ENCODE measurements around the gene CDH18. TPM values are rescaled to one million over a fixed set of nuclear protein-coding genes. Genes with fewer than 3 reads are reported as not detected.

Gene CDH18
- total and polyA plus RNA-seq, 2 of the 4 experiments (the other 2 are of a cell fraction): 0.24 to 1.1 TPM

DNA sequence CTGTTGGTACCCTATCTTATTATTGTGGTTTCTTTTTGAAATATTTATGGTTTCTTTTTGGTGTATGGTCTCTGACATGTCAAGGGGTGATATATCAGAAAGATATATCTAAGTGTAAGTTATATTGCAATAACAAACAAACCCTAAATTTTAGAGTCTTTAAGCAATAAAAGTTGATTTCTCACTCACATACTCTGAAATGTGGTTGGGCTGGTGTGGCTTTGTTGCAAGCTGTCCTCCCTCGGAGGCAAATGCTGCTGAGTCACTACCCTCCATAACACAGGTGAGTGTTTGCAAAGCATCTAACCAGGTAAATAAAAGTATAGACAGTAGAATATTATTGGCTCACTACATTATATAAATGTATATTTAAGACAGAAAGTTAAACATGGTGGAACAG lies 253.2 kb downstream of the CDH18 start:
- dilution Hi-C loops (cut with HindIII; ENCODE audit: low sequenced_read_pairs, unreplicated experiment): no loop called here
- Histone ChIP-seq H2BK15ac (ENCODE audit: low read depth, low read length) (no peak overlapping the region), H2AK5ac (ENCODE audit: low read depth, low read length) (no peak overlapping the region), H3K4ac (ENCODE audit: low read depth, low read length) (no peak overlapping the region), H3K36me3 (ENCODE audit: control insufficient read depth, insufficient read depth, low read length) (no peaks in the 10 kb centered on the region), H3K9me1 (ENCODE audit: insufficient read depth, low read length) (no peaks in the 10 kb centered on the region), H3K23ac (ENCODE audit: low read depth, low read length) (no peak overlapping the region), H2AFZ (replicated peaks; ENCODE audit: low read length, poor library complexity) (no peak overlapping the region), H3K27ac (ENCODE audit: insufficient read depth, low read length) (no peak overlapping the region), H4K91ac (ENCODE audit: insufficient read depth, low read depth, low read length) (no peak overlapping the region), H3K9ac (ENCODE audit: low read depth, low read length) (no peak overlapping the region), H2BK120ac (ENCODE audit: low read depth, low read length) (no peak overlapping the region), H3K4me1 (ENCODE audit: control insufficient read depth, insufficient read depth, low read length) (no peaks in the 10 kb centered on the region), H4K8ac (ENCODE audit: low read depth in 2 of 2, low read length in 2 of 2) (no peak overlapping the region), H4K5ac (ENCODE audit: low read depth, low read length) (no peak overlapping the region), H2BK20ac (ENCODE audit: low read depth, low read length) (no peak overlapping the region), H3K79me1 (ENCODE audit: low read depth in 1 of 2, low read length in 2 of 2) (no peaks in the 10 kb centered on the region), H3K56ac (ENCODE audit: extremely low read depth, insufficient read depth, low read length) (no peak overlapping the region), H3K9me3 (ENCODE audit: control insufficient read depth, insufficient read depth, low read length) (no peaks in the 10 kb centered on the region; the same call in 1 of the 2 replicates), H3K18ac (ENCODE audit: low read depth, low read length) (no peak overlapping the region), H4K20me1 (ENCODE audit: insufficient read depth, low read length) (no peaks in the 10 kb centered on the region), H3K4me3 (ENCODE audit: insufficient read depth, low read depth, low read length) (no peak overlapping the region), H3K14ac (replicated peaks; ENCODE audit: low read depth, low read length) (no peak overlapping the region), H2AK9ac (replicated peaks; ENCODE audit: low read depth, low read length, poor library complexity) (no peak overlapping the region), H2BK5ac (ENCODE audit: low read depth, low read length, poor library complexity, severe bottlenecking) (no peak overlapping the region), H3K27me3 (ENCODE audit: control insufficient read depth, insufficient read depth, low read length) (no peaks in the 10 kb centered on the region), H3K4me2 (ENCODE audit: low read depth, low read length) (no peak overlapping the region)
- BruUV-seq (replicated peaks): no TSS peak
- in situ Hi-C loops (cut with MboI; ENCODE audit: low sequenced_read_pairs): no loop called here
- POLR2A ChIA-PET (ENCODE audit: unreplicated experiment): no interaction called here
- no CpG with 5 or more reads among the region's 1 CpG for WGBS, 2 experiments (ENCODE audit: extremely low coverage in 2 of 2, insufficient read length in 1 of 2)
- CTCF ChIA-PET: no interaction called here
- intact Hi-C loops (cut with micrococcal nuclease): loop anchor here (1.0 kb wide), 1 partner anchor 22 kb away; no protein-coding TSS in a partner anchor
- no peak for DNase-seq
- no peak for ATAC-seq (ENCODE audit: low read depth)
- TF ChIP-seq, protein P1, sequence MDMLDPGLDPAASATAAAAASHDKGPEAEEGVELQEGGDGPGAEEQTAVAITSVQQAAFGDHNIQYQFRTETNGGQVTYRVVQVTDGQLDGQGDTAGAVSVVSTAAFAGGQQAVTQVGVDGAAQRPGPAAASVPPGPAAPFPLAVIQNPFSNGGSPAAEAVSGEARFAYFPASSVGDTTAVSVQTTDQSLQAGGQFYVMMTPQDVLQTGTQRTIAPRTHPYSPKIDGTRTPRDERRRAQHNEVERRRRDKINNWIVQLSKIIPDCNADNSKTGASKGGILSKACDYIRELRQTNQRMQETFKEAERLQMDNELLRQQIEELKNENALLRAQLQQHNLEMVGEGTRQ (IDR thresholded peaks at IDR 0.05; ENCODE audit: low read depth, low read length): no peak
- TF ChIP-seq FOS (IDR thresholded peaks at IDR 0.05; ENCODE audit: low read depth, low read length): no peak
- no peak for TF ChIP-seq CEBPB (IDR thresholded peaks at IDR 0.05; ENCODE audit: low read depth, low read length)
- no peak for TF ChIP-seq MAFK (IDR thresholded peaks at IDR 0.05; ENCODE audit: low read depth, low read length)
- TF ChIP-seq NFE2L2 (IDR thresholded peaks at IDR 0.05; ENCODE audit: low read depth, low read length): no peak
- no peak for TF ChIP-seq POLR2A (IDR thresholded peaks at IDR 0.05; ENCODE audit: low read depth, low read length)
- no peak for TF ChIP-seq RFX5 (IDR thresholded peaks at IDR 0.05; ENCODE audit: low read depth, low read length)
- no peak for TF ChIP-seq MAZ (IDR thresholded peaks at IDR 0.05; ENCODE audit: borderline replicate concordance, low read depth, low read length)
- TF ChIP-seq CHD1 (IDR thresholded peaks at IDR 0.05; ENCODE audit: low read depth, low read length): no peak
- no peak for TF ChIP-seq MXI1 (IDR thresholded peaks at IDR 0.05; ENCODE audit: borderline replicate concordance, low read depth, low read length)
- TF ChIP-seq RAD21 (IDR thresholded peaks at IDR 0.05; ENCODE audit: low read length): no peak
- TF ChIP-seq, protein P2, sequence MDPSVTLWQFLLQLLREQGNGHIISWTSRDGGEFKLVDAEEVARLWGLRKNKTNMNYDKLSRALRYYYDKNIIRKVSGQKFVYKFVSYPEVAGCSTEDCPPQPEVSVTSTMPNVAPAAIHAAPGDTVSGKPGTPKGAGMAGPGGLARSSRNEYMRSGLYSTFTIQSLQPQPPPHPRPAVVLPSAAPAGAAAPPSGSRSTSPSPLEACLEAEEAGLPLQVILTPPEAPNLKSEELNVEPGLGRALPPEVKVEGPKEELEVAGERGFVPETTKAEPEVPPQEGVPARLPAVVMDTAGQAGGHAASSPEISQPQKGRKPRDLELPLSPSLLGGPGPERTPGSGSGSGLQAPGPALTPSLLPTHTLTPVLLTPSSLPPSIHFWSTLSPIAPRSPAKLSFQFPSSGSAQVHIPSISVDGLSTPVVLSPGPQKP (IDR thresholded peaks at IDR 0.05; ENCODE audit: borderline replicate concordance, low read depth, low read length): no peak
- no peak for TF ChIP-seq CTCF (conservative IDR thresholded peaks at IDR 0.05; ENCODE audit: low read depth, low read length)
- TF ChIP-seq SMC3 (IDR thresholded peaks at IDR 0.05; ENCODE audit: low read depth, low read length): no peak
- TF ChIP-seq RCOR1 (IDR thresholded peaks at IDR 0.05; ENCODE audit: insufficient replicate concordance, low read length): no peak
- TF ChIP-seq BHLHE40 (IDR thresholded peaks at IDR 0.05; ENCODE audit: low read depth, low read length): no peak
